GM18526 (cell line): ENCODE results near the gene GNG14.
A peak's percentile ranks its signal among the peaks of the same experiment; 100 is the strongest.

ENCODE experiments used
- POLR2A ChIP-seq: IDR thresholded peaks from 3 replicates; pipeline ENCODE4 v1.6.1; 2011; ENCODE audit not compliant: insufficient read length; ENCODE audit errors: extremely low read depth

The GNG14 gene

DNA sequence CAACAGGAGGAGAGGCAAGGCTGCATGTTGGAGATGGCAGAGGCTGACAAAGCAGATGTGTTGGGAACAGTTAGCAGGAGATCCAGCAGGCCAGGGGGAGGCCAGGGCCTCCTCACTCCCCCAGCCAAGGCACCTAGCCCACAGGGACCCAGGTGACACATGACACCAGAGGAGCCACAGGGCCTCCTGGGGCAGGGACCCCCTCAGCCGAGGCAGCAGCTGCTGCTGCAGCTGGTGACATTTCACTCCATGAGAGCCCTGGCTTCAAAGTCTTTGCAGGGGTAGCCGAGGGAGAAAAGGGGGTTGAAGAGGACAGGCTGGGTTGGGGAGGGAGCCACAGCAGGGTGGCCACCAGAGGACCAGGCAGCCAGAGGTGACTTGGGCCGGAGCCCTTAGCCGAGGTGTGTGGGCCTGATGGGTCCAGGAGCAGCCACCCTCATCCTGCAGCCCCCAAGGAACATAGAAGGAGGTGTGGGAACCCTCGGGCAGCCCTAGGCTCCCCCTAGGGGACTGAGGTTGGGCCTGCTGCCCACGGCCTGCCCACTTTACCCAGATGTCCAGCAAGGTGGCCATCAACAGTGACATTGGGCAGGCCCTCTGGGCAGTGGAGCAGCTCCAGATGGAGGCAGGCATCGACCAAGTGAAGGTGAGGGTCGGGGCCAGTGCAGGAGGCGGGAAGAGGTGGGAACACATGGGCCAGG lies at the start of gene GNG14:
GNG14 (plus strand) TSS at position 503 of the 701 bp plus-strand sequence; CDS start at position 554, 51 bp downstream.
- no peak for TF ChIP-seq POLR2A

DNA sequence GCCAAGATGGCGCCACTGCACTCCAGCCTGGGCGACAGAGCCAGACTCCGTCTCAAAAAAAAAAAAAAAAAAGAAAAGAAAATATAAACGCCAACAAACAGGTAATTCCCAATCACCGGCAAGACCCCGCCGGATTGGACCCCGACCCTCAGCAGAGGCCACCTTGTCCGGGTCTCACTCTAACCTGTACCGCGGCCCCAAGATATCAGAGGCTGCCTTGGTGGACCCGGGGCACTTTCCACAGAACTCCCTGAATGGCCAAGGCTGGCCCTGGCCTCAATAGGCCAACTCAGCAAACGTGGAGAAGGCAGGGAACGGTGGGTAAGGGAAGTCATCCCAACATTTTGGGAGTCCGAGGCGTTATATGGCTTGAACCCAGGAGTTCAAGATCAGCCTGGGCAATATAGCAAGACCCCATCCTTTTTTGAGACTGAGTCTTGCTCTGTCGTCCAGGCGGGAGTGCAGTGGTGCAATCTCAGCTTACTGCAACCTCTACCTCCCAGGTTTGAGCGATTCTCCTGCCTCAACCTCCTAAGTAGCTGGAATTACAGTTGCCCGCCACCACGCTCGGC lies 49.1 kb upstream of the GNG14 start:
- TF ChIP-seq POLR2A = no peak

DNA sequence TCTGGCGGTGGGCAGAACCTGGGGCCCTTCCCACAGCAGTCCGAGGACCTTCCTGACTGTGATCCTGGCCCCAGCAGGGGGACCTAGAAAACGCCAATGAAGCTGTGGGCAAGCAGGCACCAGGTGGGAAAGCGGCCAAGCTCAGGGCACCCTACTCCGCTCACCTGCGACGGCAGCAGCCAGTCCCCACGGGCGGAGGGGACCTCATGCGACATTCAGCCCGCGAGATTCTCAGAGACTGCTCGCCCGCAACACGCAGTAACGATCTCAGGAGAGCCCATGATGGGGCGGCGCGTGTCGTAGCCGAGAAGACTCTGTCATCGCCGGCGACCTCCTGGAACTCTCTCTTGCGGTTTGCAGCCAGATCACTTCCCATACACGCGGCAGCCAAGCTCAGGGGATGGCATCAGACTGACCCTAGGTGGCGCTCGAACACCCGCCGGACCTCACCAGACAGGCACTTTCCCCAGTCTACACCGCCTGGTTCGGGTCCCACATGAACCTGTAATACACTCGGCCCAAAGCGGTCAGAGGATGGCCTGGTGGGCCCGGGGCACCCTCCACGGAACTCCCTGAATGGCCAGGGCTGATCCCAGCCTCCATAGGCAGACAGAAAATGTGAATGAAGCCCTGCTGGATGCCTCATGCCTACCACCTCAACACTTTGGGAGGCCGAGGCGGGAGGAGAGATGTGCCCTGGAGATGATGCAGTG lies 47.7 kb upstream of the GNG14 start:
- peak; percentile 18 for TF ChIP-seq POLR2A

DNA sequence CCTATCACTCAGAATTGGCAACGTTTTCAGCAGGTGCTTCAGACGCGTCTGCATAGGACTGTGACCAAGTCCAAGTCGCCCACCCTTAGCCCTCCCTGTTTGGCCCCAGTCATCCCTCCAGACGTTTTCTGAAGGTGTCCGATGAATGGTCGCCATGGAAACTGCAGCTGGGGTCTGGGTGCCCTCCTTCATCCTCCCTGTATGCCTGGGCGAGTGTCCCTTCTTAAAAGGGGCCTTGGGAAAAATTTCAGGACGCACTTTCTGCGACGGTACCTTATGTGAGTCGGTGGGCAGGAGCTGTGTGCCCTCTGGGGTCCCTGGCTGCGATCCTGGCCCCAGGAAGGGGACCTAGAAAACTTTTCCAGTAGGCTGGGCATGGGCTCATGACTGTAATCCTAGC lies 46.3 kb upstream of the GNG14 start:
- no peak for TF ChIP-seq POLR2A

DNA sequence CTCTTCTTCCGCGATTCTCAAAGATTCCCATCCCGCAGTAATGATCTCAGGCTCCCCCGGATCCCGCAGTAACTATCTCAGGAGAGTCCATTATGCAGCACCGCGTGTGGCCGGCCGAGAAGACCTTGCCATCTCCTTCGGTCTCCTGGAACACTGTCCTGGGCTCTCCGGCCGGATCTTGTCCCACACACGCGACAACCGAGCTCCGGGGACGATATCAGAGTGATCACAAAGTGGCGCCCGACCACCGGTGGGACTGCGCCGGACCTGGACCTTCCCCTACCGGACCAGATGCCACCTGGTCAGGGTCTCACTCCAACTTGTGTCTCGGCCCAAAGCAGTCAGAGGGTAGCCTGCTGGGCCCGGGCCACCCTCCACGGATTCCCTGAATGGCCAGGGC lies 45.3 kb upstream of the GNG14 start:
- TF ChIP-seq POLR2A = no peak

DNA sequence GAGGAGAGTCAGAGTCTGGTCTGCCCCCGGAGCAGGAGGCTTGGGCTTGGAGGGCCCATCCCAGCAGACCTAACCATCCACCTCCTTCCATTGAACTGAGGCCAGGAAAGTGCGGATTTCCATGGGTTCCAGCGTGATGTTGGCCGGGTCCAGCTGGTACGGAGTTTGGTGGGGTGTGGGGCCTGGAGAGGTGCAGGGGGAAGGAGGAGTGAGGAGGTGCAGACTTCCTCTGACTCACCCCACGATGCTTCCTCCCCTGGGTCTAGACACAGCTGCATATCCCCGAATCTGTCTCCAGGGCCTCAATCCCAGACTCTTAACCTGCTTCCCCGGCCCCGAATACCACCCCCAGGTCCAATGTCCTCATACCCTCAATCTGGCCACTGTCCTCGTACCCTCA lies 41.2 kb upstream of the GNG14 start:
- no peak for TF ChIP-seq POLR2A

DNA sequence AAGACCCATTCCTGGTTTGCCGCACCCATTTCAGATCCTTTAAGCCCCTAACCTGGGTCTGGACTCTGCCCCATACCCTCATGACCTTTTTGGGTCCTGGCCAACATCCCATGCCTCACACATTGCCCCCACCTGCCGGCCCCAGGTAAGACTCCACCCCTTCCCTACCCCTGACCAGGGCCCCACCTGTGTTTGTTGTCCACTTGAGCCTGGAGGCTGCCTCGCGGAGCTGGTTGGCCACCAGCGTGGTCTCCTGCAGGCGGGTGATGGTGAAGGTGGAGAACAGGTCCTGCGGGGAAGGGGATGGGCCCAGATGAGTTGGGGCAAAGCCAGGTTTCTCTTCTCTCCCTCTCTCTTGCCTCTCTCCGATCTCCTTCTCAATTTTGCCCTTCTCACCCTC lies 40.8 kb upstream of the GNG14 start:
- no peak for TF ChIP-seq POLR2A

DNA sequence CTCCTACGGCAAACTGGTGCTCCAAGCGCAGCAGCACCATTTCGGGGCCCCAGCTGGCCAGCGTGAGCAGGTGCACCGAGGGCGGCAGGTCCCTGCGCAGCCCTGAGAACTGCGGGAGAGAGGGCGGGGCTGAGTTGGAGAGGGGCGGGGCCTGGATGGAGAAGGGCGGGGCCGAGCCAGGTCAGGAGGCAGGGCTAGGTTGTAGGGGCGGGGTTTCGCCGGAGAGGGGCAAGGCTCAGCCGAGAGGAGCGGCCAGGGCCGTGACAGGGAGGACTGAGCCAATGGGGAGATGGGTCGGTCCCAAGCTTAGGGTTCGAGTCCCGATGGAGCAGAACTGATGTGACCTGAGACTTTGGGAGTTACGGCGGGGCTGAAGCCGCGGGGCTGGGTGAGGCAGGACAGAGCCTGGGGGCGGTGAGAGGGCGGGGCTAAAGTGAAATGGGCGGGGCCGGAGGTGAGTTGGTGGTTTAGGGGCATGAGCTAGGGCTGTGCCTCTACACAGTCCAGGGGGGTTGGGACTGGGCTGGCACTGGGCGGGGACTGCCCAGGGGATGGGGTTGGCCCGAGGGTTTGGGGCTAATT lies 40.2 kb upstream of the GNG14 start:
- TF ChIP-seq POLR2A = peak; percentile 26

DNA sequence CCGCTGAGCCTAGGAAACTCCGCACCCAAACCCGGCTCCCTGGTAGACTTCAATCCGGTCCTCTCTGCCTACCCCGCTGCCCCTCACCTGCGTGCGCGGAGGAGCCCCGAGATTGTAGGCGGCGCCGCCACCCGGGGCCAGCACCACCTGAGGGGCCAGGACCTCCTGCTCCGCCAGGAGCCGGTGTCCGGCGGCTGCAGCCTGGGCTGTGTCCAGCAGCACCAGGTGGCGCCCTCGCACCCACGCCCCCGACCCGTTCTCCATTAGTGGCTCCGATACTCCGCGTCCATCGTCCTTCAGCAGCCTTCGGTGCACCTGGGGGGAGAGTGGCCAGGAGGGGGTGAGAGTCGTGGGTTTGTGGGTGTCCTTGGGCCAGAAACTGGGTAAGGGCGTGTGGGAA lies 39.7 kb upstream of the GNG14 start:
- no peak for TF ChIP-seq POLR2A

DNA sequence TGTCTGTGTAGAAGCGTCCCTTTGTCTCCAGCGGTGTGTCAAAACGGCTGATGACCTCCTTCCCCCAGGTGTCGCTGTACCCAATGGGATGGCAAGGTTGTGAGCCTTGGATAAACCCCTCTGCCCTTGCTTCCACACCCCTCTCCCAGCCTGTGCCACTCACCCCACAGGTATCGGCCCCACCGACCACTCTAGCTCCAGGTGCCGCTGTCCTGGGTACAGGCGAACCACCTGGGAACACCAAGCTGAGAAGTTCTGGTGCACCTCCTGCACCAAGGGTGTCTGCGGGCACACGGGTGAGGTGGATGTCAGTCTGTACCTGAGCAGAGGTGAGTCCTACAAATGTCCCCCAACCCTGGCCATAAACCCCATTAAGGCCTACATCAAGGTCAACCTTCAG lies 37.9 kb upstream of the GNG14 start:
- TF ChIP-seq POLR2A = no peak

DNA sequence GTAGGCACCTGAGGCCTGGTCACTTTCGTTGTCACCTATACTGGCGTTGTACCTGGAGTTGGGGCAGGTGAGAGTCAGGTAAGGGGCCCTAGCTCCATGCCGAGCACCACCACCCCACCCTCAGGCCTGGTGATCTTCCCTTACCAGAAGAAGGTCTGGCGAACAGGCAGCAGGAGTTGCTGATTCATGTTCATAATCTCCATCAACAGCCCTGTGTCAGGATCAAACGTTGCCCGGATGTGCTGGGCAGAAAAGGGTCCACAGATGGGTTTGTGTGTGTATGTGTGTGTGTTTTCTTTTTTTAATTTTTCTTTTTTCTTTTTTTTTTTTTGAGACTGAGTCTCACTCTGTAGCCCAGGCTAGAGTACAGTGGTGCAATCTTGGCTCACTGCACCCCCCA lies 35.6 kb upstream of the GNG14 start:
- no peak for TF ChIP-seq POLR2A

DNA sequence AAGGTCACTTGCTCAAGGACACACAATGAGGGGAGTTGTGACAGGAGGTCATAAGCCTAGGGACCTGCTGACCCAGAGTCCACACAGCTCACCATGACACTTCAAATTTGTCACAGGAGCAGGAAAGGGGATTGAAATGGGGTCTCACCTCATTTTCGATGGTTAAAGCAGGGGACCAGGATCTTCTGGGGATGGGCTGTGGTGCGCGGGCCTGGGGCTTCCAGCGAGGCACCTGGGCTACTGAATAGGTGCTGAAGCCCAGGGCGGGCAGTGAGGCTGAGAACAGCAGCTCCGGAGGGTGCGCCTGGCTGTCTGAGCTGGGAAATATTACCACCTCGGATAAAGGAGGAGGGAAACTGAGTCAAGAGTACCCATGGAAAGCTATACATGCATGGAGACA lies 32.3 kb upstream of the GNG14 start:
- TF ChIP-seq POLR2A = no peak

DNA sequence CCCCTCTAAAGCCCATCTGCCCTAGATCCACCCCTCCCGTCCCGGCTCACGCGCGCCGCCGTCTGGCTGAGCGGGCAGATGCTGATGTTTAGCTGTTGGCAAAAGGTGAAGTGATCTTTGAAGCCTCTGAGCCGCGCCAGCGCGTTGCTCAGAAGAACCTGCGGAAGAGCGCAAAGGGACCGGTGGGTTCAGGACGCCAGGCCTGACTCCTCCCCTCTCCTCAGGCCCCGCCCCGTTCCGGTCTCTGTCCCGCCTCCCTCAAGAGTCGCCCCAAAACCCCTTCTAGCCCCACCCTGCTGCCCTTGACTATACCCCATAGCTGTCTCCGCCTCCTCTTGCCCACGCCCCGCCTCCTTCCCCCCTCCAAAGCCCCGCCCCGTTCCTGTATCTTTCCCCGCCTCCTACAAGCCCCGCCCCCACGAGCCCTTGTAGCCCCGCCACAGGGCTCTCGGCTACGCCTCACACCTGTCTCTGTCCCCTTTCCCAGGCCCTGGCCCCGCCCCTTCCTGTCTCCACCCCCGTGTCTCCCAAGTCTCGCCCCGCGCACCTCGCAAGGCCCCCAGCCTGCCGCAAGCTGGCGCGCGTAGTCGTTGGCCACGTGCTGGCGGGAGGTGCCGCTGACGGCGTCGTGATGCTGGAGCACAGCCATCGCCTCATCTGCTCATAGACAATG lies 30.8 kb upstream of the GNG14 start:
- no peak for TF ChIP-seq POLR2A

DNA sequence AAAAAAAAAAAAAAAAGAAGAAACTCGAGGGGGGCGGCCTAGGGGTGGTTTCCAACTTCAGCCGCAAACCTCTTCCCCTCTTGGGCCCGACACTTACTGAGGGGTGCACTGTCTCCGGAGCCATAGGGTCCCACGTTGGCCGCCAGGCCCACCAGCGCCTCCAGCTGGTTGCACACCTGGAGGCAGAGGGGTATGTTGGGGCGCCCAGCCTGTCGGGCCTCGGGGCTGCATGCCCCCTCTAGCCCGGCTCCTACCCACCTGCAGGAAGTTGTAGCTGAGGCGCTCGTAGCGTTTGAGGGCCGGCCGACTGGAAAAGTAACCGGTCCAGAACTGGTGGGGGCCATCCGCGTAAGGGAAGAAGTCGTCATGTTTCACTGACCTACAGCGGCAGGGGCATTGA lies 29.8 kb upstream of the GNG14 start:
- TF ChIP-seq POLR2A = no peak

DNA sequence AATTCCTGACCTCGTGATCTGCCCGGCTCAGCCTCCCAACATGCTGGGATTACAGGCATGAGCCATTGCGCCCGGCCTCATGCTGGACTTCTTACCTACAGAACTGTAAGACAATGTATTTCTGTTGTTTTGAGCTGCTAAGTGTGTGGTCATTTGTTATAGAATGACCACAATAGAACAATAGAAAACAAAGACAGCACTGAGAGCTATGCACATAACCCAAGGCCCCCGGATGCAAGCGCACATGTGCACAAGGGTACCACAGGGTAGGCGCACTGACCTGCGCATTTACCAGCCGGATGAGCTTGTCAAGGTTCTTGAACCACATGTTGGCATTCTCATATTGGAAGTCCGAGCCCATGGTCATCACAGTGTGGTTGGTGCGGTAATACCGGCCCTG lies 26.8 kb upstream of the GNG14 start:
- TF ChIP-seq POLR2A = no peak
